ENCODE results near the gene R3HCC1L. TPM values are rescaled to one million over a fixed set of nuclear protein-coding genes. Genes with fewer than 3 reads are reported as not detected.

The R3HCC1L gene
- total RNA-seq, 1 experiment from 2014 or later: 15.9 TPM

- ChIA-PET CTCF (no interaction called here), POLR2A (no interaction called here)
- Histone ChIP-seq H3K36me3 (ENCODE audit: control insufficient read depth, insufficient read depth, low read length) (no peaks in the 10 kb centered on the region), H3K4me3 (ENCODE audit: low read depth in 2 of 2, low read length in 2 of 2) (no peak overlapping the region), H3K4me1 (ENCODE audit: control insufficient read depth, insufficient read depth, low read length) (no peaks in the 10 kb centered on the region), H3K9me3 (ENCODE audit: control insufficient read depth, insufficient read depth, low read depth, low read length) (no peaks in the 10 kb centered on the region), H3K27ac (ENCODE audit: low read length) (no peak overlapping the region), H3K27me3 (ENCODE audit: control insufficient read depth, insufficient read depth, low read length) (no peaks in the 10 kb centered on the region)
- no peak for ATAC-seq
- no TSS peak for BruUV-seq (replicated peaks)
- TF ChIP-seq POLR2AphosphoS5 (IDR thresholded peaks at IDR 0.05; ENCODE audit: low read depth, low read length): no peak
- no peak for TF ChIP-seq TCF7L2 (IDR thresholded peaks at IDR 0.05; ENCODE audit: low read depth, low read length)
- no peak for TF ChIP-seq REST (IDR thresholded peaks at IDR 0.05; ENCODE audit: insufficient read depth in 1 of 2, low read depth in 2 of 2, low read length in 1 of 2)
- no peak for TF ChIP-seq CTCF (IDR thresholded peaks at IDR 0.05)
- no peak for TF ChIP-seq SIN3A (IDR thresholded peaks at IDR 0.05; ENCODE audit: borderline replicate concordance, insufficient read depth, low read depth, low read length)
- in situ Hi-C loops (cut with HindIII; ENCODE audit: low pct_unique_long_range_greater_than_20kb, low sequenced_read_pairs) (no loop called here), intact Hi-C loops (cut with micrococcal nuclease; ENCODE audit: unreplicated experiment) (no loop called here)
- no peak for DNase-seq (ENCODE audit: low read depth, low spot score)
Observed at GRCh38 chr10:98254234-98254974, 119.9 kb downstream of the R3HCC1L start.

GRCh38 chr10:98255146-98255877 is 120.9 kb downstream of the R3HCC1L start:
- ATAC-seq (no peak), DNase-seq (ENCODE audit: low read depth, low spot score) (no peak)
- intact Hi-C loops (cut with micrococcal nuclease; ENCODE audit: unreplicated experiment) (no loop called here), in situ Hi-C loops (cut with HindIII; ENCODE audit: low pct_unique_long_range_greater_than_20kb, low sequenced_read_pairs) (no loop called here)
- no TSS peak for BruUV-seq (replicated peaks)
- TF ChIP-seq CTCF (IDR thresholded peaks at IDR 0.05): no peak
- TF ChIP-seq REST (IDR thresholded peaks at IDR 0.05; ENCODE audit: insufficient read depth in 1 of 2, low read depth in 2 of 2, low read length in 1 of 2): no peak
- no peak for TF ChIP-seq POLR2AphosphoS5 (IDR thresholded peaks at IDR 0.05; ENCODE audit: low read depth, low read length)
- TF ChIP-seq TCF7L2 (IDR thresholded peaks at IDR 0.05; ENCODE audit: low read depth, low read length): no peak
- TF ChIP-seq SIN3A (IDR thresholded peaks at IDR 0.05; ENCODE audit: borderline replicate concordance, insufficient read depth, low read depth, low read length): no peak
- POLR2A ChIA-PET: no interaction called here
- Histone ChIP-seq H3K27ac (ENCODE audit: low read length) (no peak overlapping the region), H3K4me3 (ENCODE audit: low read depth in 2 of 2, low read length in 2 of 2) (no peak overlapping the region), H3K9me3 (ENCODE audit: control insufficient read depth, insufficient read depth, low read depth, low read length) (no peaks in the 10 kb centered on the region), H3K4me1 (ENCODE audit: control insufficient read depth, insufficient read depth, low read length) (no peaks in the 10 kb centered on the region), H3K36me3 (ENCODE audit: control insufficient read depth, insufficient read depth, low read length) (no peaks in the 10 kb centered on the region), H3K27me3 (ENCODE audit: control insufficient read depth, insufficient read depth, low read length) (no peaks in the 10 kb centered on the region)
- CTCF ChIA-PET: no interaction called here

Measured in Panc1 (cell line).